HG02759 (cell line): Measurements from ENCODE around the gene TMEM182.

Experiments used
- ATAC-seq: cut with Tn5 transposase; IDR thresholded peaks from one replicate; pipeline ENCODE4 v1.9.1; 2021; ENCODE audit warnings: mild to moderate bottlenecking, moderate library complexity; ENCODE audit not compliant: unreplicated experiment

The TMEM182 gene

GRCh38 chr2:102850888-102851287 is 89.1 kb downstream of the TMEM182 start:
- ATAC-seq, result no peak

DNA sequence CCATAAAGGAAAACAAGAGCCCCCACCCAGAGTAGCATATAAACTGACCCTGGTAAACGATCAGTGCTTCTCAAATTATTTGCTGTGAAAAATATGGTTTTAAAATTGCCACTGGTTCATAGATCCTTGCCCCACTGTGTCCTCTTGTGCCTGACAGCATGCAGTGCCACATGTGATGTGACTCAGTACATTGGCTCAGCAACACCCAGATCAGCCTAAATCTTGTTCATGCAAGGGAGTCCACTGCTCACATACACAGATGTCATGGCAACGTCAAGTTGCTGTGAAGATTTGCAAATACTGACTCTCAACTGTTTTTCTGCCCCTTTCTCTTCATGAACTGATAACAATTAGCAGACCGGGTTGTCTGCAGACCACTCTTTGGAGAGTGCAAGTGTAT is 91.0 kb downstream of the TMEM182 start:
- ATAC-seq, result no peak
